ENCODE results near the gene PARD6B. TPM values are rescaled to one million over a fixed set of nuclear protein-coding genes. Genes with fewer than 3 reads are reported as not detected.

Gene PARD6B
- total and polyA plus RNA-seq, 2 experiments from 2014 or later: 14.6 to 41.0 TPM

- WGBS (ENCODE audit: low lambda C conversion rate, missing lambda C conversion rate): 91% methylated on average over 2 of the region's 2 CpGs
- no peak overlapping the region for H2AFZ ChIP-seq
- no peaks in the 10 kb centered on the region for H3K9me2 ChIP-seq (replicated peaks; ENCODE audit: insufficient read depth)
- no peak overlapping the region for H3K27ac ChIP-seq
- no peaks in the 10 kb centered on the region for H4K20me1 ChIP-seq (ENCODE audit: insufficient read depth, poor library complexity, severe bottlenecking)
- no peak for DNase-seq (ENCODE audit: low spot score)
- no peak overlapping the region for H3K4me2 ChIP-seq
- H3K79me2 ChIP-seq: peaks cover 22% of the 10 kb centered on the region
- no peak overlapping the region for H3K4me3 ChIP-seq
- no peaks in the 10 kb centered on the region for H3K9me3 ChIP-seq (ENCODE audit: low read depth)
- H3K36me3 ChIP-seq (replicated peaks; ENCODE audit: insufficient read depth, low read depth): no peaks in the 10 kb centered on the region
- no peaks in the 10 kb centered on the region for H3K4me1 ChIP-seq (ENCODE audit: insufficient read depth)
- no peaks in the 10 kb centered on the region for H3K27me3 ChIP-seq
- TF ChIP-seq EZH2 (IDR thresholded peaks at IDR 0.05; ENCODE audit: borderline replicate concordance) (no peak), EZH2phosphoT487 (IDR thresholded peaks at IDR 0.05; ENCODE audit: low read depth, severe bottlenecking, unreplicated experiment) (no peak)
- TF ChIP-seq, protein P1, sequence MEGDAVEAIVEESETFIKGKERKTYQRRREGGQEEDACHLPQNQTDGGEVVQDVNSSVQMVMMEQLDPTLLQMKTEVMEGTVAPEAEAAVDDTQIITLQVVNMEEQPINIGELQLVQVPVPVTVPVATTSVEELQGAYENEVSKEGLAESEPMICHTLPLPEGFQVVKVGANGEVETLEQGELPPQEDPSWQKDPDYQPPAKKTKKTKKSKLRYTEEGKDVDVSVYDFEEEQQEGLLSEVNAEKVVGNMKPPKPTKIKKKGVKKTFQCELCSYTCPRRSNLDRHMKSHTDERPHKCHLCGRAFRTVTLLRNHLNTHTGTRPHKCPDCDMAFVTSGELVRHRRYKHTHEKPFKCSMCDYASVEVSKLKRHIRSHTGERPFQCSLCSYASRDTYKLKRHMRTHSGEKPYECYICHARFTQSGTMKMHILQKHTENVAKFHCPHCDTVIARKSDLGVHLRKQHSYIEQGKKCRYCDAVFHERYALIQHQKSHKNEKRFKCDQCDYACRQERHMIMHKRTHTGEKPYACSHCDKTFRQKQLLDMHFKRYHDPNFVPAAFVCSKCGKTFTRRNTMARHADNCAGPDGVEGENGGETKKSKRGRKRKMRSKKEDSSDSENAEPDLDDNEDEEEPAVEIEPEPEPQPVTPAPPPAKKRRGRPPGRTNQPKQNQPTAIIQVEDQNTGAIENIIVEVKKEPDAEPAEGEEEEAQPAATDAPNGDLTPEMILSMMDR (IDR thresholded peaks at IDR 0.05; ENCODE audit: poor library complexity): no peak
Measured at GRCh38 chr20:50756447-50756846, 25.1 kb downstream of the PARD6B start.

DNA sequence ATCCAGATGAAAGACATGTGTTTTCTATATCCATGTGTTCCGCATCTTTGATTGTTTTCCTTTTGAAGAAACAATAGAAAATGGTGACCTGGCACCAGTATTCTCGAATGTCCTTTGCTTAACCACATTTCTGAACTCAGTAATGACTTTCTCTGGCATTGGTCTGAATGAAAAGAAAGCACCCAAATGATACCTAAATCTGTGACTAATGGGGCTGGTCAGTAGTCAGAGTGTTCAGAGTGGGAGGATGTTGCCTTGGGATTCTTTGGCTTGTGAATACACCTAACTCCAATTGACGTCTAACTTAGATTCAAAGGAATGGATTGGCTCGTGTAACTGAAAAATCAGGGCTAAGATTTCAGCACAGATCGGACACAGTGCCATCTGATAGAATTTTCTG is 27.1 kb downstream of the PARD6B start:
- H3K79me2 ChIP-seq: peaks cover 6% of the 10 kb centered on the region
- no peaks in the 10 kb centered on the region for H3K36me3 ChIP-seq (replicated peaks; ENCODE audit: insufficient read depth, low read depth)
- H3K27ac ChIP-seq: no peak overlapping the region
- H3K4me1 ChIP-seq (ENCODE audit: insufficient read depth): peaks cover 16% of the 10 kb centered on the region
- H2AFZ ChIP-seq: no peak overlapping the region
- DNase-seq (ENCODE audit: low spot score): no peak
- H3K4me2 ChIP-seq: no peak overlapping the region
- no peaks in the 10 kb centered on the region for H3K9me3 ChIP-seq (ENCODE audit: low read depth)
- TF ChIP-seq, protein P1 (IDR thresholded peaks at IDR 0.05; ENCODE audit: poor library complexity): no peak
- TF ChIP-seq EZH2phosphoT487 (IDR thresholded peaks at IDR 0.05; ENCODE audit: low read depth, severe bottlenecking, unreplicated experiment) (no peak), EZH2 (IDR thresholded peaks at IDR 0.05; ENCODE audit: borderline replicate concordance) (no peak)
- no peaks in the 10 kb centered on the region for H3K27me3 ChIP-seq
- no peaks in the 10 kb centered on the region for H4K20me1 ChIP-seq (ENCODE audit: insufficient read depth, poor library complexity, severe bottlenecking)
- H3K9me2 ChIP-seq (replicated peaks; ENCODE audit: insufficient read depth): no peaks in the 10 kb centered on the region
- WGBS (ENCODE audit: low lambda C conversion rate, missing lambda C conversion rate): 81% methylated on average over 5 of the region's 5 CpGs
- H3K4me3 ChIP-seq: no peak overlapping the region

DNA sequence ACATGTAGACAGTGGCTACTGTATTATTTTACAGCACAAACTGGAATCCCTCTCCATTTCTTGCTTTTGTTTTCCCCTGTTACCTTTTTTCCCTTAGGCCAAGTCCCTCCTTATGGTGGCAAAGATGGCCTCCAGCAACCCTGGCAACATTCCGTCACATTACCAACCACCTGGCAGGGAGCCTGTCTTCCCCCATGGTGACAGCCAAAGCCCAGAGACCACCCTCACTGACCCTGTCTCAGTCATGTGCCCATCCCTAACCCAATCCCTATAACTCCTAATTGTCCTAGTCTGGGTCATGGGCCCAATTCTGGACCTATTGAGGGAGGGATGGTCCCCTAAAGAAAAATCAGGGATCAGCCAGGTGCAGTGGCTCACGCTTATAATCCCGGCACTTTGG is 27.6 kb downstream of the PARD6B start:
- H3K9me3 ChIP-seq (ENCODE audit: low read depth): no peaks in the 10 kb centered on the region
- no peak overlapping the region for H3K4me3 ChIP-seq
- no peaks in the 10 kb centered on the region for H3K9me2 ChIP-seq (replicated peaks; ENCODE audit: insufficient read depth)
- TF ChIP-seq EZH2phosphoT487 (IDR thresholded peaks at IDR 0.05; ENCODE audit: low read depth, severe bottlenecking, unreplicated experiment): no peak
- no peak for TF ChIP-seq EZH2 (IDR thresholded peaks at IDR 0.05; ENCODE audit: borderline replicate concordance)
- TF ChIP-seq, protein P1 (IDR thresholded peaks at IDR 0.05; ENCODE audit: poor library complexity): no peak
- H2AFZ ChIP-seq: no peak overlapping the region
- H3K36me3 ChIP-seq (replicated peaks; ENCODE audit: insufficient read depth, low read depth): no peaks in the 10 kb centered on the region
- no peak overlapping the region for H3K4me2 ChIP-seq
- no peak for DNase-seq (ENCODE audit: low spot score)
- no peaks in the 10 kb centered on the region for H4K20me1 ChIP-seq (ENCODE audit: insufficient read depth, poor library complexity, severe bottlenecking)
- no peaks in the 10 kb centered on the region for H3K27me3 ChIP-seq
- no peak overlapping the region for H3K27ac ChIP-seq
- 95% methylated on average over 3 of the region's 3 CpGs for WGBS (ENCODE audit: low lambda C conversion rate, missing lambda C conversion rate)
- H3K4me1 ChIP-seq (ENCODE audit: insufficient read depth): peaks cover 21% of the 10 kb centered on the region
- peaks cover under 1% of the 10 kb centered on the region for H3K79me2 ChIP-seq

- 97% methylated on average over 5 of the region's 5 CpGs for WGBS (ENCODE audit: low lambda C conversion rate, missing lambda C conversion rate)
- TF ChIP-seq EZH2 (IDR thresholded peaks at IDR 0.05; ENCODE audit: borderline replicate concordance): no peak
- TF ChIP-seq, protein P1 (IDR thresholded peaks at IDR 0.05; ENCODE audit: poor library complexity): no peak
- TF ChIP-seq EZH2phosphoT487 (IDR thresholded peaks at IDR 0.05; ENCODE audit: low read depth, severe bottlenecking, unreplicated experiment): no peak
- no peak overlapping the region for H3K4me3 ChIP-seq
- H4K20me1 ChIP-seq (ENCODE audit: insufficient read depth, poor library complexity, severe bottlenecking): no peaks in the 10 kb centered on the region
- H3K9me3 ChIP-seq (ENCODE audit: low read depth): no peaks in the 10 kb centered on the region
- H3K36me3 ChIP-seq (replicated peaks; ENCODE audit: insufficient read depth, low read depth): no peaks in the 10 kb centered on the region
- no peak overlapping the region for H2AFZ ChIP-seq
- peaks cover 25% of the 10 kb centered on the region for H3K4me1 ChIP-seq (ENCODE audit: insufficient read depth)
- no peaks in the 10 kb centered on the region for H3K27me3 ChIP-seq
- no peaks in the 10 kb centered on the region for H3K79me2 ChIP-seq
- H3K4me2 ChIP-seq: no peak overlapping the region
- no peak for DNase-seq (ENCODE audit: low spot score)
- no peak overlapping the region for H3K27ac ChIP-seq
- H3K9me2 ChIP-seq (replicated peaks; ENCODE audit: insufficient read depth): no peaks in the 10 kb centered on the region
Measured at GRCh38 chr20:50759678-50760077, 28.3 kb downstream of the PARD6B start.
